Measurements from ENCODE around the gene CAMK2B. TPM values are rescaled to one million over a fixed set of nuclear protein-coding genes. Genes with fewer than 3 reads are reported as not detected.
"Not testable (repeated sequence)": the region's sequence is repeated elsewhere in the genome, so short reads cannot be mapped to it uniquely, and the experiment has no call there.

CAMK2B gene
- total RNA-seq, 1 donor from 2014 or later, result 9.3 TPM

GRCh38 chr7:44206008-44206407 lies 119.4 kb downstream of the CAMK2B start:
- no peak overlapping the region for H3K27ac Mint-ChIP-seq
- H3K36me3 Mint-ChIP-seq (ENCODE audit: insufficient read depth), result peaks cover 23% of the 10 kb centered on the region
- no peak for DNase-seq (ENCODE audit: low spot score, unreplicated experiment)
- H3K4me1 Mint-ChIP-seq (ENCODE audit: low read depth), result peaks cover 13% of the 10 kb centered on the region
- H3K4me3 Mint-ChIP-seq (ENCODE audit: low read depth), result no peak overlapping the region
- H3K27me3 Mint-ChIP-seq, result no peaks in the 10 kb centered on the region
- TF ChIP-seq CTCF (IDR thresholded peaks at IDR 0.05; ENCODE audit: unreplicated experiment), result no peak
- no peaks in the 10 kb centered on the region for H3K9me3 Mint-ChIP-seq (ENCODE audit: low read depth)

- peak overlapping the region; percentile 97 for H3K27ac Mint-ChIP-seq
- no peaks in the 10 kb centered on the region for H3K9me3 Mint-ChIP-seq (ENCODE audit: low read depth)
- TF ChIP-seq CTCF (IDR thresholded peaks at IDR 0.05; ENCODE audit: unreplicated experiment), result no peak
- H3K4me3 Mint-ChIP-seq (ENCODE audit: low read depth), result peak overlapping the region; percentile 92
- peaks cover 7% of the 10 kb centered on the region for H3K27me3 Mint-ChIP-seq
- H3K4me1 Mint-ChIP-seq (ENCODE audit: low read depth), result peaks cover 13% of the 10 kb centered on the region
- no peak for DNase-seq (ENCODE audit: low spot score, unreplicated experiment)
- peaks cover 8% of the 10 kb centered on the region for H3K36me3 Mint-ChIP-seq (ENCODE audit: insufficient read depth)
Measured at GRCh38 chr7:44201813-44202212, 123.6 kb downstream of the CAMK2B start.

GRCh38 chr7:44200699-44201461 lies 124.5 kb downstream of the CAMK2B start, which contains the start of gene YKT6:
Gene YKT6 (plus strand): TSS chr7:44200978. CDS start chr7:44201136, 158 bp downstream.
- H3K27ac Mint-ChIP-seq, result peak within 1 kb of the TSS; percentile 97
- H3K4me3 Mint-ChIP-seq (ENCODE audit: low read depth), result peak within 1 kb of the TSS; percentile 92
- H3K4me1 Mint-ChIP-seq (ENCODE audit: low read depth), result peaks cover 13% of the 10 kb centered on the region
- peaks cover 10% of the 10 kb centered on the region for H3K27me3 Mint-ChIP-seq
- DNase-seq (ENCODE audit: low spot score, unreplicated experiment), result peak; percentile 80
- peak; percentile 66 for TF ChIP-seq CTCF (IDR thresholded peaks at IDR 0.05; ENCODE audit: unreplicated experiment)
- no peaks in the 10 kb centered on the region for H3K9me3 Mint-ChIP-seq (ENCODE audit: low read depth)
- peaks cover 6% of the 10 kb centered on the region for H3K36me3 Mint-ChIP-seq (ENCODE audit: insufficient read depth)

- H3K27ac Mint-ChIP-seq; H3K9me3 Mint-ChIP-seq (ENCODE audit: low read depth); H3K36me3 Mint-ChIP-seq (ENCODE audit: insufficient read depth); DNase-seq (ENCODE audit: low spot score, unreplicated experiment); H3K27me3 Mint-ChIP-seq: not testable (repeated sequence)
- peak overlapping the region; percentile 58 for H3K4me3 Mint-ChIP-seq (ENCODE audit: low read depth)
- peaks cover 13% of the 10 kb centered on the region for H3K4me1 Mint-ChIP-seq (ENCODE audit: low read depth)
Measured at GRCh38 chr7:44200163-44200562, 125.2 kb downstream of the CAMK2B start.

- Mint-ChIP-seq H3K4me1 (ENCODE audit: low read depth) (peaks cover 9% of the 10 kb centered on the region), H3K36me3 (ENCODE audit: insufficient read depth) (no peaks in the 10 kb centered on the region), H3K27me3 (peaks cover 13% of the 10 kb centered on the region), H3K9me3 (ENCODE audit: low read depth) (no peaks in the 10 kb centered on the region), H3K4me3 (ENCODE audit: low read depth) (no peak overlapping the region), H3K27ac (no peak overlapping the region)
- no peak for TF ChIP-seq CTCF (IDR thresholded peaks at IDR 0.05; ENCODE audit: unreplicated experiment)
- DNase-seq (ENCODE audit: low spot score, unreplicated experiment), result no peak
Measured at GRCh38 chr7:44197474-44197873, 127.9 kb downstream of the CAMK2B start.

- Mint-ChIP-seq H3K9me3 (ENCODE audit: low read depth) (no peaks in the 10 kb centered on the region), H3K27ac (no peak overlapping the region), H3K36me3 (ENCODE audit: insufficient read depth) (no peaks in the 10 kb centered on the region), H3K4me1 (ENCODE audit: low read depth) (peaks cover 1% of the 10 kb centered on the region), H3K27me3 (peaks cover 15% of the 10 kb centered on the region), H3K4me3 (ENCODE audit: low read depth) (no peak overlapping the region)
- DNase-seq (ENCODE audit: low spot score, unreplicated experiment), result no peak
- TF ChIP-seq CTCF (IDR thresholded peaks at IDR 0.05; ENCODE audit: unreplicated experiment), result peak; percentile 65
Measured at GRCh38 chr7:44196450-44196872, 128.9 kb downstream of the CAMK2B start.

All from progenitor cell of endocrine pancreas (in vitro differentiated cells).